GM23248 (cell line): Measurements from ENCODE around the gene WIF1. TPM values are rescaled to one million over a fixed set of nuclear protein-coding genes. Genes with fewer than 3 reads are reported as not detected.

Experiments
- DNase-seq: peaks from one replicate; pipeline ENCODE4 v3.0.0-alpha.2; 2015
- H2AFZ ChIP-seq: fragments of 200-600 bp; sonication (generic); 2 replicates; pipeline ENCODE4 v1.6.1; 2016; ENCODE audit warnings: antibody characterized with exemption
- H3F3A ChIP-seq: fragments of 200-600 bp; sonication (generic); 2 replicates; pipeline ENCODE4 v1.6.1; 2016; ENCODE audit warnings: mild to moderate bottlenecking, antibody characterized with exemption, mixed run types; ENCODE audit not compliant: insufficient read depth
- H3K27ac ChIP-seq: fragments of 200-600 bp; sonication (generic); 2 replicates; pipeline ENCODE4 v1.5.1; 2016; ENCODE audit warnings: mild to moderate bottlenecking
- H3K27me3 ChIP-seq: fragments of 200-600 bp; sonication (generic); replicated peaks from 2 replicates; pipeline ENCODE4 v1.6.1; 2016; ENCODE audit warnings: mild to moderate bottlenecking; ENCODE audit not compliant: insufficient read depth
- H3K36me3 ChIP-seq: fragments of 200-600 bp; sonication (generic); 2 replicates; pipeline ENCODE4 v1.6.1; 2016; ENCODE audit warnings: low read depth, mild to moderate bottlenecking
- H3K4me1 ChIP-seq: fragments of 200-600 bp; sonication (generic); 2 replicates; pipeline ENCODE4 v1.6.1; 2016; ENCODE audit warnings: mild to moderate bottlenecking; ENCODE audit not compliant: insufficient read depth
- H3K4me2 ChIP-seq: fragments of 200-600 bp; sonication (generic); one replicate; pipeline ENCODE4 v1.6.1; 2016; ENCODE audit warnings: mild to moderate bottlenecking; ENCODE audit not compliant: unreplicated experiment
- H3K4me3 ChIP-seq: fragments of 200-600 bp; sonication (generic); 2 replicates; pipeline ENCODE4 v1.5.1; 2016; ENCODE audit warnings: mild to moderate bottlenecking
- H3K79me2 ChIP-seq: fragments of 200-600 bp; sonication (generic); 2 replicates; pipeline ENCODE4 v1.6.1; 2016; ENCODE audit warnings: mild to moderate bottlenecking; ENCODE audit not compliant: insufficient read depth
- H3K9ac ChIP-seq: fragments of 200-600 bp; sonication (generic); 2 replicates; pipeline ENCODE4 v1.6.1; 2016; ENCODE audit warnings: mild to moderate bottlenecking
- H3K9me2 ChIP-seq: fragments of 200-600 bp; sonication (generic); 2 replicates; pipeline ENCODE4 v1.6.1; 2016; ENCODE audit warnings: mixed run types, mild to moderate bottlenecking, moderate library complexity; ENCODE audit not compliant: insufficient read depth
- H3K9me3 ChIP-seq: fragments of 200-600 bp; sonication (generic); one replicate; pipeline ENCODE4 v1.6.1; 2017; ENCODE audit warnings: low read depth
- H4K20me1 ChIP-seq: fragments of 200-600 bp; sonication (generic); 2 replicates; pipeline ENCODE4 v1.6.0; 2016; ENCODE audit not compliant: insufficient read depth
- EZH2 ChIP-seq: fragments of 200-600 bp; sonication (generic); IDR thresholded peaks from 2 replicates; pipeline ENCODE4 v1.6.1; 2018; ENCODE audit warnings: antibody characterized with exemption, mild to moderate bottlenecking; ENCODE audit not compliant: insufficient read depth, poor library complexity, severe bottlenecking
- EZH2phosphoT487 ChIP-seq: fragments of 200-600 bp; sonication (generic); IDR thresholded peaks from 2 replicates; pipeline ENCODE4 v1.6.1; 2018; ENCODE audit warnings: antibody characterized with exemption, moderate library complexity, mild to moderate bottlenecking, low read depth; ENCODE audit not compliant: insufficient read depth
- WGBS, 2 experiments: methylation state at CpG; one replicate each; pipeline ENCODE4 v1.1.6; 2015 to 2017; ENCODE audit warnings: low lambda C conversion rate in 2 of 2, low coverage in 1 of 2; ENCODE audit errors: missing lambda C conversion rate in 2 of 2; 5-methylcytosine and 5-hydroxymethylcytosine counted together
- in situ Hi-C: fragments of 300-500 bp; cut with MboI; formaldehyde crosslinking; loops from 2 replicates; pipeline ENCODE4 v1.15.0; 2020
- polyA plus RNA-seq: library from polyadenylated mRNA; unstranded; fragments of >200 nt; fragmentation: Nextera tagmentation; extraction: Ambion mirVana; gene quantifications from 2 replicates; pipeline ENCODE4 v1.2.1, GENCODE V29; 2016
- total RNA-seq: library from RNA; depleted of rRNA; stranded (reverse); fragments of >200 nt; shearing (Covaris generic); gene quantifications from 2 replicates; pipeline ENCODE4 v1.2.3, GENCODE V29; 2014

The WIF1 gene
- total and polyA plus RNA-seq, 2 experiments from 2014 or later, result not detected

- Histone ChIP-seq H3F3A (no peaks in the 10 kb centered on the region), H3K4me1 (no peaks in the 10 kb centered on the region), H3K27me3 (peaks cover 53% of the 10 kb centered on the region), H3K9me3 (no peaks in the 10 kb centered on the region), H3K36me3 (no peaks in the 10 kb centered on the region), H3K4me3 (no peak overlapping the region), H3K9ac (no peak overlapping the region), H3K9me2 (no peaks in the 10 kb centered on the region), H4K20me1 (no peaks in the 10 kb centered on the region), H3K79me2 (no peaks in the 10 kb centered on the region), H3K27ac (no peak overlapping the region), H3K4me2 (no peak overlapping the region), H2AFZ (no peak overlapping the region)
- TF ChIP-seq EZH2phosphoT487, result no peak
- no peak for TF ChIP-seq EZH2
- in situ Hi-C loops, result no loop called here
- no peak for DNase-seq
- WGBS, 2 experiments, result 40 to 50% methylated on average over 2 of the region's 2 CpGs
Observed at GRCh38 chr12:65147312-65147905, 26.3 kb upstream of the WIF1 start.

DNA sequence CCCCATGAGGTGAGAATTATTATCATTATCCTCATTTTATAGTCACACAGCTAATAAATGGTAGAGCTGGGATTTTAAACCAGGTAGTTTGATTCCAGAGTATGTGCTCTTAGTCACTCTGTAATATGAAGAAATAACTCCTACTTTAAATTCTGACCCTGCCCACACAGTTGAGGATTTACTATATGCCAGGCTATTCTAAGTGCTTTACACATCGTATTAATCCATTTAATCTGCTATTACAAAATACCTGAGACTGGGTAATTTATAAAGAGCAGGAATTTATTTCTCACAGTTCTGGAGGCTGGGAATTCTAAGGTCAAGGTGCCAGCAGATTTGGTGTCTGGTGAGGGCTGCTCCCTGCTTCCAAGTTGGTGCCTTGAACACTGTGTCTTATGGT, 19.6 kb upstream of the WIF1 start:
- no peak overlapping the region for H3K4me3 ChIP-seq
- H3K4me2 ChIP-seq, result no peak overlapping the region
- TF ChIP-seq EZH2phosphoT487 (no peak), EZH2 (no peak)
- no peaks in the 10 kb centered on the region for H3K4me1 ChIP-seq
- no peaks in the 10 kb centered on the region for H3K79me2 ChIP-seq
- no peak overlapping the region for H3K9ac ChIP-seq
- no peak overlapping the region for H2AFZ ChIP-seq
- peaks cover 63% of the 10 kb centered on the region for H3K27me3 ChIP-seq
- WGBS, 2 experiments, result 62 to 64% methylated on average over 1 of the region's 1 CpG
- DNase-seq, result no peak
- in situ Hi-C loops, result no loop called here
- H3K27ac ChIP-seq, result no peak overlapping the region
- no peaks in the 10 kb centered on the region for H4K20me1 ChIP-seq
- no peaks in the 10 kb centered on the region for H3K9me3 ChIP-seq
- no peaks in the 10 kb centered on the region for H3F3A ChIP-seq
- H3K36me3 ChIP-seq, result no peaks in the 10 kb centered on the region
- H3K9me2 ChIP-seq, result no peaks in the 10 kb centered on the region

GRCh38 chr12:65139389-65139788, 18.3 kb upstream of the WIF1 start:
- no peak for DNase-seq
- Histone ChIP-seq H3K4me1 (no peaks in the 10 kb centered on the region), H4K20me1 (no peaks in the 10 kb centered on the region), H3K79me2 (no peaks in the 10 kb centered on the region), H3K4me3 (no peak overlapping the region), H3K36me3 (no peaks in the 10 kb centered on the region), H3K27me3 (peaks cover 61% of the 10 kb centered on the region), H3K9me2 (no peaks in the 10 kb centered on the region), H3F3A (no peaks in the 10 kb centered on the region), H3K4me2 (no peak overlapping the region), H3K9me3 (no peaks in the 10 kb centered on the region), H2AFZ (no peak overlapping the region), H3K9ac (no peak overlapping the region), H3K27ac (no peak overlapping the region)
- in situ Hi-C loops, result no loop called here
- 64 to 88% methylated on average over 1 of the region's 1 CpG for WGBS, 2 experiments
- TF ChIP-seq EZH2phosphoT487, result no peak
- no peak for TF ChIP-seq EZH2

- no peak overlapping the region for H3K4me3 ChIP-seq
- in situ Hi-C loops, result no loop called here
- no peak overlapping the region for H3K4me2 ChIP-seq
- no peak overlapping the region for H3K27ac ChIP-seq
- H3K9ac ChIP-seq, result no peak overlapping the region
- no peaks in the 10 kb centered on the region for H3K9me3 ChIP-seq
- no peak overlapping the region for H2AFZ ChIP-seq
- H3K27me3 ChIP-seq, result peaks cover 43% of the 10 kb centered on the region
- TF ChIP-seq EZH2phosphoT487 (no peak), EZH2 (no peak)
- H3F3A ChIP-seq, result no peaks in the 10 kb centered on the region
- no peaks in the 10 kb centered on the region for H4K20me1 ChIP-seq
- no peaks in the 10 kb centered on the region for H3K79me2 ChIP-seq
- H3K9me2 ChIP-seq, result no peaks in the 10 kb centered on the region
- H3K4me1 ChIP-seq, result no peaks in the 10 kb centered on the region
- DNase-seq, result no peak
- H3K36me3 ChIP-seq, result no peaks in the 10 kb centered on the region
Observed at GRCh38 chr12:65133879-65134278, 12.8 kb upstream of the WIF1 start.

GRCh38 chr12:65126482-65126881, 5.4 kb upstream of the WIF1 start:
- in situ Hi-C loops, result no loop called here
- H4K20me1 ChIP-seq, result no peaks in the 10 kb centered on the region
- 65% methylated on average over 5 of the region's 5 CpGs for WGBS, 2 experiments
- H3K27ac ChIP-seq, result no peak overlapping the region
- H3K79me2 ChIP-seq, result no peaks in the 10 kb centered on the region
- H3K4me1 ChIP-seq, result no peaks in the 10 kb centered on the region
- peaks cover 57% of the 10 kb centered on the region for H3K27me3 ChIP-seq
- no peaks in the 10 kb centered on the region for H3F3A ChIP-seq
- no peak overlapping the region for H3K4me3 ChIP-seq
- TF ChIP-seq EZH2phosphoT487 (no peak), EZH2 (no peak)
- H3K36me3 ChIP-seq, result no peaks in the 10 kb centered on the region
- H3K9ac ChIP-seq, result no peak overlapping the region
- DNase-seq, result no peak
- no peak overlapping the region for H2AFZ ChIP-seq
- no peaks in the 10 kb centered on the region for H3K9me2 ChIP-seq
- no peaks in the 10 kb centered on the region for H3K9me3 ChIP-seq
- no peak overlapping the region for H3K4me2 ChIP-seq
